ENCODE results near the gene HK2.
A peak's percentile ranks its signal among the peaks of the same experiment; 100 is the strongest.
"Not testable (repeated sequence)": the region's sequence is repeated elsewhere in the genome, so short reads cannot be mapped to it uniquely, and the experiment has no call there.

Gene HK2

DNA sequence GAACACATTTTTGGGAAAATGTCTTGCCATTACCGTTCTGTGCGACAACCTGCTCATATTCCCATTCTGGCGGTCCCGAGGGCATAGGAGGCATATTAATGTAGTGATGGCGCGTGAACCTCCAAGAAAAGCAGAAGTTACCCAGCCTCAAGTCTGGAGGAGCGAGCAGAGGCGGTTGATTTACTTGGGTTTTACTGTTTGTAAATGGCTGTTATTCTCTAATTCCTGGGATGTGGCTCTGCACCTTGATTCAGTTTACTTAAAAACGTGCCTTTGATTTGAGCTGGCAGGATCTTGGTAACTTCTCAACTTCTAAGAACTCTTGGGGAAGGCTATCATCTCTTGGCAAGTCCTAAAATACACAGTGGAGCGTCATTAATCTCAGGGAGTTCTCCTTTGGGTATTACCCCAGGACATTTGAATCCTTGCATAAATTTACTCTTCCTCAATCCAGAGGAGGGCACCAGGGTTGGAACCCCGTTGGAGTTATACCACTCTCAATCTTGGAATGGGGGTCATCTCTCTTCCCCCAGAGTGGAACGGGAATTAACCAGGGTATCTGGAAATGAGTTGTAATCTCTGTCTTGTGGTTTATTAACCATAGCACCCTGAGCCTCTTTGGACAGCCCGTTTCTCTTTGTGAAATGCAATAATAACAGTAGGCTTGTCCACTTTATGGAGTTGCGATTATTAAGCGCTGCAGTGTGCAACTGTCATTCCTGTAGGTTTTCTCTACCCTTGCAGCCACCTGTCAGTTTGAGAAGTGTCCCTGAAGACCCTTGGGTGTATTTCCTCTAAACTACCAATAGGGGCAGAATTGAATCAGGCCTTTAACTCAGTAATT lies 2.1 kb downstream of the HK2 start:
- DNase-seq, result peak; percentile 39 to 46

DNA sequence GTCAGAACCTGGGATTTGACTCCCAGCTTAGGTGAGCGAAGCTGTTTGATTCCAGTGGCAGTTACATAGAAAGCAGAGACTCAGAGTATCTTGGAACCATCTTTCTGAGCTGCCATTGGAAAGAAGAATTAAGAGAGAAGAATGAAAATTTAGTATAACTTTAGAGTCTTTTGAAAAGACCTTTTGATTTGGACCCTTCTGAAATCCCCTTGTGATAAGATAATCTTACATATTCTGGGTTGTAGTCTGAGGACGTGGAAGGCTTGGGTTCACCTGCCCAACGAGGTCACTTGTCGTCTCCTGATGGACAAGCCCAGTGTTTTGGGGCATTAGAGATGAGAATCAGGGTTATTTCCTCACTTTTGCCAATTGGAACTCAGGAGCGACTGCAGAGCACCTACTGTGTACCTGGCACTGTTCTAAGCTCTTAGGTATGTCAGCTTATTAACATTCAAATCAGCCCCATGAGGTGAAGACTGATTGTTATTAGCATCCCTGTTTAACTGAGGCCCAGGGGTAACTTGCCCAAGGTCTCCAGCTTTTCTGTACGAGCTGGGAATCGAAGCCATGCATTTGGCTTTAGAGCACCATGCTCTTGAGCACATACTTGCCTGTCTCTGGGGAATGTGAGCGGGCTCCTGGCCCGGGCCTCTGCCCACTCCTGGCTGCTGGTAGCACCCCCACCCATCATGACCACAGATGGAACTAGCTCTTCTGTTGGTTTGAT lies 2.9 kb downstream of the HK2 start:
- no peak for DNase-seq

DNA sequence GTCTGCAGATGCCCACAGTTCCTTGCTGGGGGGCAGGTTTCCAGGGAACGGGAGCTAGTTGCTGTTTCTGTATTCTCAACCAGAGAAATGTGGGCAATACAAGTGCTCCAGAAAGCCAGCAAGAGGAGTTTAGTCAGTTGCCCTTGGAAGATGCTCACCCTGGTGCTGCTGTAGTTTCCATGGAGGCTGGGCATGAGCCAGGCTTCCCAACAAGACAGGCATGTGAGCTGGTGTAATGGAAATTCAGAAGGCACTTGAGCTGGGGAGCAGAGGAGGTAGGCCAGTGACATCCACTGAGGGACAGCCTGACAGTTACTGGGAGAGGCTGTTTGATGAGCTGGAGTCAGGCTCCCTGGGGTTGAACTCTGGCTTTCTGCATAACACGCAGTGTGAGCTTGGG lies 7.7 kb downstream of the HK2 start:
- no peak for DNase-seq

DNA sequence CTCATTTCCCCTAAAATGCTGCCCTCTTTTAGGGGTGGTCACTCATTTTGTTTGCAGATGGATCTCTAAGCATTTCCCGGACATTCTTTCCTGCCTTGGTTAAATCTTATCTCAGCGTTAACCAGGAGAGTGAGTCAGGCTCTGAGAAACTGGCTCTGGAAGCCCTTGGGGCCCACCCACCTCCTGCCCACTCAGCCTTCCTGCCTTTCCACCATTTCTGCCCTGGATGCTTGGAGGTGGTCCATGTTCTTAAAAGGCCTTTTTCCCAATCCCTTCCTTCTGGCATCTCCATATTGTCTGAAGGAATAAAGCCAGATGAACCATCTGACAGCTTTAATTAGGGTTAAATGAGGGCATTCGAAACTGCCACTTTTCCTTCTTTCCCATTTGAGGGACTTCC lies 9.5 kb downstream of the HK2 start:
- no peak for DNase-seq

DNA sequence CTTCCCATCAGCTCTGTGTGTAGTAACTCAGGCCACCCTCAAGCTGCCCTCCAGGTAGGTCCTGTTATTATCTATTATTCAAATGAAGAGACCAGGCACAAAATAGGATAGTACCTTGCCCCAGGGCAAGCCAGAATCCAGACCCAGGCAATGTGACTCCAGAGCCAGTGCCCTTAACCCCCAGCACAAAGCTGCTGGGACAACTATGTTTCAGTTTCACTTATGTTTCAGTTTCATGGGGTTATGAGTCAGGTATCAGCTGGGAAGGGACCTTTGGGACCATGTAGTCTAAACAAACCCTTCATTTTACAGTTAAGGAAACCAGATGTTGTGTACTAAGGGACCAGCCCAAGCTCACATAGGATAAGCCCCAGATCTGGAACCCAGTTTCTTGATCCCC lies 10.0 kb downstream of the HK2 start:
- no peak for DNase-seq

DNA sequence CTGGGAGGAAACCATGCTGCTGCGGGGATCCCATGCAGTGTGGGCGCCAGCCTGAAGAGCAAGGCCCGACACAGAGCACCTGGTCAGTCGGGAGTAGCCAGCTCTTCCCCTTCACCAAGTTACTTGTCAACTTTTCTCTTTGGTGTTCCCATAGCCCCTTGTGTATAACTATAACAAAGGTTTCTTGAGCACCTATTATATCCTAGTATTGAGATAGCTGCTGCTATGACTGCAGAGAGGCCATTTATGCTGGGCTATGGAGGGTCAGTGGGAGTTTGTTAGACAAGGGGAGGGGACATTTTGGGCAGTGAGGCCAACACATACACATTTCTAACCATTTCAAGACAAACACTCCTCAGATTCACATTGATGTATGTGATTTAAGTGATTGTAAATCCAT lies 10.8 kb downstream of the HK2 start:
- DNase-seq, result no peak

DNA sequence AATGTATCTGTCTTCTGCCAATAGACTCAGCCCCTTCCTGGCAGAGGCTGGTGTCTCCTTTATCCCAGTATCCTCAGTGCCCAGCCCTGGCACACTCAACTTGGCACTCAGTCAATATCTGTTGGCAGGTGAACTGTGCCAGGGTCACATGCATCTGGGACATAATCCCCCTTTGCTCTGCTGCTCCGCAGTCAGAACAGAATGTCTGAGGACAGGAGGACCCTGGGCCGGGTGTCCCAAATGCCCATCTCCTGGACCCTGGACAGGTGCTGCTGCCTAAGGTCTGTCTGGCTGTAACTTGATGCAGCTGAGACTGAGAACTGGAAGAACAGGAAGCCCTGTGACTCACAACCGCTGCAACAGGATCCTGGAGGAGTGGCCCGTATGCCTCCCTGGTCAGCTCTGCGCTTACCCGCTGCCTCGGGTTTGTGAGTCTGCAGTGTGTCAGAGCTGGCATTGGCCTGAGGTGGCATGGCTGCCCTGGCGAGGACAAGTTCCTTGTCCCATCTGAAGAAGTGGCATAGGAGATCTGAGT lies 11.4 kb downstream of the HK2 start:
- no peak for DNase-seq

DNA sequence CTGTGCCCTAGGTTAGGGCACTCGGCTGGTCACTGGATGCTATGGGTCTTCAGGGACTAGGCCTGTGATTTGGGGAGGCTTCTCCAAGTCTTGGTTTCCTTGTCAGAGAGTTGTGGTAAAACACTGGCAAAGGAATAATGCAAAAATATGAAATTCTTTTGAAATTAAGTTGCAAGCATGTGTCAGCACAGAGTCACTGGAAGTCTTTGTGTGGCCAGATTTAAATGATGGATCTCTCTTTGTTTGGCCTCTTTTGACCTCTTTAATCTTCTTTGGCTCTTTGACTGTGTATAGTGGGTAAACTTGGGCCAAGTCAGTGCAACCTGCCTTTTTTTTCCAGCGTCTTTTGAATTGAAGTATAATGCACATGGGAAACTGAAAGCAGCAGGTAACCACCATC lies 12.1 kb downstream of the HK2 start:
- no peak for DNase-seq

DNA sequence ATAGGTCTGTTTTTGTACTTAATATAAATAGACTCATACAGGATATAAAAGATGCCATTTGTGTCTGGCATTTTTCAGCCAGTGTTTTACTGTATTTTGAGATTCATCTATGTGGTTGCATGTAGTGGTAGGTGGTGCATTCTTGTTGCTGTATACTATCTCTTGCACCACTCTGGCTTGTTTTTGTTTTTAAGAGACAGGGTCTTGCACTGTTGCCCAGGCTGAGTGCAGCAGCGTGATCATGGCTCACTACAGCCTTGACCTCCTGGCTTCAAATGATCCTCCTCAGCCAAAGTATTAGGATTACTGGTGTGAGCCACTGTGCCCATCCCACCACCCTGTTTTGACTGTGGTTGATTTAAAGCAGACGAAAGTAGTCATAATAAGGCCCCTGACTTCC lies 12.6 kb downstream of the HK2 start:
- DNase-seq, result no peak

DNA sequence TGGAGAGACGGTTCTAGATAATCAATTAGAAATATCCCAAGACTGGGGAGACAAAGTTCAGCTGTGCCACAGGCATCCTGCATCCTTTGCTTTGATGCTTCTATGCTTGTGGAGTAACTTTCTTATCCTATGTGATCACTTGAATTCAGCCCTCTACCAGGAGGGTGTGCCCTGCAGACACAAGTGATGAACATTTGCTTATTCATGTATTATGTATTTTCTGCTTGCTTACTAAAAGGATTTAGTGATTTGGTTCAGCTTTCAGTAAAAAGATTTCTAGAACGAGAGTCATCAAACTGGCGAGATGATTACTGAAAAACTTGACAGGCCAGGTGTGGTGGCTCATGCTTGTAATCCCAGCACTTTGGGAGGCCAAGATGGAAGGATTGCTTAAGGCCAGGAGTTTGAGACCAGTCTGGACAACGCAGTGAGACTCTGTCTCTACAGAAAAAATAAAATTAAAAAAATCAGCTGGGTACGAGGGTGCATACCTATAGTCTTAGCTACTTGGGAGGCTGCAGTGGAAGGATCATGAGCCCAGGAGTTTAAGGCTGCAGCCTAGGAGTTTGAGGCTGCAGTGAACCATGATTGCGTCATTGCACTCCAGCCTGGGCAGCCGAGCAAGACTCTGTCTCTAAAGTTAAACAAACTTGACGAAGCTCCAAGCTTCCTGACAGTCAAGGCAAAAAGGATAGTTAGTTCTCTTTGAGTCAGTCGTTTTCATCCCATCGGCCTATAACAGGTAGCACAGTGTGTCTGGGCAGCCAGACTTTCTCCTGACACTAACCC lies 13.3 kb downstream of the HK2 start:
- DNase-seq, result no peak

DNA sequence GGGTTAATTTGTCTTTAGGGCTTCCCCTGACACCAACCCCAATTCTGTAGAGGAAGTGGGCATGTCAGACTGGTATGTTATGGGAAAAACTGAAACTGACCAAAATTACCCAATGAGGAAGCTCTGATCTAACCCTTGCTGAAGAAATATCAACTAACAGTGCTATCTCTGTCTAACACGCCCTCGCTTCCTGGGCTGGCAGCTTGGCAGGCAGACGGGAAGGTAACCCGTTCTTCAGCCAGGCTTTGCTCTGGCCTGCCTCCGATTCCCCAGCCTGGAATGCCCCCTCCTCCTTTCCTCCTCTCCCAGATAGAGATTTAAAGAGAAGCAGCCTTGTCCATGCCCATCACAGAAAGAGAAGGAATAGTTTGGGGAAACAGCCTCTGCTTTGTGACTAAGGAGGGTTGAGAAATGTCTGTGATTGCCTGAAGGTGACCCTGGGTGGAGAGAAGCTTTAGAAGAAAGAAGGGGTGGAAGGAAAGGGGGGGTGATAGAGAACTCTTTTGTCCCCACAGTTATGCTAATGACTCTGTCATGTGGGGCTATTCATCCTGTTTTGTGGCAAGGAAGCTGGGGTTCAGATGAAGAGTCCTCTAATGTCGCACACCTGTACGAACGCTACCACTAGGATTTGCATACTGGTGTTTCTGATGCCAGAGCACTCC lies 15.4 kb downstream of the HK2 start:
- DNase-seq, result no peak

DNA sequence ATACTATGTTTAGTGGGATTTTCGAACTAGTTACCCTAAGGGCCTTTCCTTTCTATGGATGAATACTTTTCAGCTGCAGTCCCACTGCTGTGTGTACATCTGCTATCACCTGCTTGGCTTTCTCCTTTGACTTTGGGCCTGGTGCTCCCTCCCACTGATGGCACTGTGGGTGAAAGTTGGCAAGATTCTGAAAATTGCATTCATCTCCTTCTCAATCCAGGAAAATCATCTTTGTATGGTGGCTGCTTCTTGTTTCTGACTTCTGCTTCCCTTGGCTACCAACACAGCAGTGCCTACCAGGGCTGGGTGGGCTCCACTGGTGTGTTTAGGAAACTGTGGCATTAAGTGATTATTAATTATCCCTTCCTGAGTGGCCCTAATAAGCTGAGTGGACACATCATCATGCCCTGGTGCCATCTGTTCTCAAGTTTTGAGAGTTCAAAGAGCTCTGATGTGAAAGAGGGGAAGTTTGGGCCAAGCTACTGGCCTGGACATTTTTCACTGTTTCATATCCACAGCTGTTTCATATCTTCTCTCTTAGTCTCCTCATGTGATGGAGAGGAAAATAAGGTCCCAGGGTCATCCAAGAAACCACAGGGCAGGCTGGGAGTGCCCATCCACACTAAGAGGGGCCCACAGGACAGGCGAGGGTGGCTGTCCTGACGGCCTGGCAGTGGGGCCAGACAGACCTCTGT lies 16.7 kb downstream of the HK2 start:
- no peak for DNase-seq

DNA sequence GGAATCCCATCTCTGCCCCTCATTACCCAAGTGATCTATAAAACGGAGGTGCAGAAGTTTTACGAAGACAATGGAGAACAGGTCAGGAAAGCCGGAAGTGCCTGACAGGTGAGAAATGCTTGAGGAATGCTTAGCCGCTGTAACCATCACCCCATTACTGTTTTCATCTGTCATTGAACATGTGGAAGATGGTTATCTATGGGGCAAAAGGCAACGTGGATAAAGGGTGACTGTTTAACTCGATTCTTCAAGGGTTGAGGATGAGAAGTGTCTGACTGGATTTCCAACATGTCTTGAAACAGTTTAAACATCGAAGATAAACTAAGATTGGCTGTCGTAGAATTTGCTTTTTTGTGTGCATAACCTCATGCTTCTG lies 17.3 kb downstream of the HK2 start:
- no peak for DNase-seq

DNA sequence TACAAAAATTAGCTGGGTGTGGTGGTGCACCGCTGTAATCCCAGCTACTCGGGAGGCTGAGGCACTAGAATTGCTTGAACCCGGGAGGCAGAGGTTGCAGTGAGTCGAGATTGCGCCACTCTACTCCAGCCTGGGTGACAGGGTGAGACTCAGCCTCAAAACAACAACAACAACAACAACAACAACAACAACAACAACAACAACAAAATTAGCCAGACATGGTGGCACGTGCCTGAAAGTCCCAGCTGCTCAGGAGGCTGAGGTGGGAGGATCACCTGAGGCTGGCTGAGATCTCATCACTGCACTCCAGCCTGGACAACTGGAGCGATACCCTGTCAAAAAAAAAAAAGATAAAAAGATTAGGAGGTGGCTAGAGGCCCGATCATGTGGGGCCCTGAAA lies 19.4 kb downstream of the HK2 start:
- DNase-seq, result not testable (repeated sequence)

DNA sequence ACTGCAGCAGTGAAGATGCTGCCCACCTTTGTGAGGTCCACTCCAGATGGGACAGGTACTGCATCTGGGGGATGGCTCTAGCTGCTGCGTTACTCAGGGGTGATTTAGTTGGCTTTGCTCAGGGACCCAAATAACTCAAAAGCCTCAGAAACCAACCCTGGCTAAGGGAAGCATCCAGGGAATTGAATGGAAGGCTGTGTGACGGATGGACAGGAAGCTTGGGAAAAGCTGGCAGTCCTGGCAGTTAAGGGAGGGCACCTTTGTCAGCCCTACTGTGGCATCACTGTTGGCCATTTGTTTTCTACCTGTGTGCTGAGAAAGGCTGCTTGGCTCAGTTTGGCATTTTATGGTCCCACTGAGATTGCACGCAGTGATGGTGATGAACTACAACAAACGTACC lies 20.5 kb downstream of the HK2 start:
- no peak for DNase-seq

DNA sequence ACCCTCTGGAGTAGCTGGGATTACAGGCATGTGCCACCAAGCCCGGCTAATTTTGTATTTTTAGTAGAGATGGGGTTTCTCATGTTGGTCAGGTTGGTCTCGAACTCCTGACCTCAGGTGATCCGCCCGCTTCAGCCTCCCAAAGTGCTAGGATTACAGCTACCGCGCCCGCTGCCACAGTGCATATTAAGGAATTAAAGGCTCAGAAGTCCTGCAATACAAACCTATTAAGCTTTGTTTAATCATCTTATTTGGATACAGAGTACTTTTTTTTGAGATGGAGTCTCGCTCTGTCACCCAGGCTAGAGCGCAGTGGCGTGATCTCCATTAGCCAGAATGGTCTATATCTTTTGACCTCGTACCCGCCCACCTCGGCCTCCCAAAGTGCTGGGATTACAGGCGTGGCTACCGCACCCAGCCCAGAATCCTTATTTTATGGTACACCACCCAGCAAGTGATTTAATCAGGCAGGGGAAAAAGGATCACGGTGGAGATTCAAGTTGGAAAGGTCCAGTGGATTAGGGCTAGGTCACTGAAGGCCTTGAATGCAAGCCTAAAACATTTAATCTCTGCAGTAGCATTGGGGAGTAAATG lies 21.3 kb downstream of the HK2 start:
- not testable (repeated sequence) for DNase-seq

DNA sequence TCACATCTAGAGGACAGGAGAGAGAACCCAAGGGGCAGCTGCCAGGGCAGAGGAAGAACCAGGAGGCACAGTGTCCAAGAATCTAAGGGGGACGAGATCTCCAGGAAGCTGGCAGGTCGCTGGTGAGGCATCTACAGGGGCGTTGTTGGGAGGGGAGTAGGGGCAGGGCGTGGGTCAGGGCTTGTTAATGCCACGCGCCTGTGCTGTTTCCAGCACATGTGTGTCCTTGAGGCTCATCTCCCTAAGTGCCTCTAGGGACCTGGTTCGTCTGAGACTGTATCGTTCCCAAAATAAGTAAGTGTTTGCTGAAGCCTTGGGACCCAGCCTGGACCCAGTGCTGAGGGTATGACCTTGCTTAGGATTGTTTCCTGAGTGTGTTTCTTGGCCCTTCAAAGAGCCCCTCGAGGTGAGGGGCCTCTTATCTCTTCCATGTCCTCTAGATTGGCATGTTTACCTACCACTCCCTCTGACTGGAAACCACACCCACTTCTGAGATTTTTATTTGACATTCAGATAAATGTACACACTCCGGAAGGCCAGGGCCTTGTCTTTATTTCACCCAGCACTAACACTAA lies 22.2 kb downstream of the HK2 start:
- DNase-seq, result no peak

DNA sequence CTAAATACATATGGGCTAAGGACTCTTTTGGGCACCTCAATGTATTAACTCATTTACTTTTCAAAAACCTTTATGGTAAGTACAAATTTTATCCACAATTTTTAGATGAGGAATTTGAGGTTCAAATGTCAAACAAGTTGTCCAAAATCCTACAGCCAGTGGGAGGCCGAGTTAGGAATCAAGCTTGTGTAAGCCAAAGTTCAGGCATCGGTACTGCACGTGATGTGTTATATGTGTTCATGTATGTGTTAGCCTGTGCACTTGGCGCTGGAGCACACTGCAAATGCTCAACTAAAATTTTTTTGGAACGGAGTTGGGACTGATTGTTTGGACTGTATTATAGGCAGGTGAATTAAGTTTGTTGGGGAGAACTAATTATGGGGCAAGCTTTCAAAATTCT lies 22.7 kb downstream of the HK2 start:
- DNase-seq, result no peak

DNA sequence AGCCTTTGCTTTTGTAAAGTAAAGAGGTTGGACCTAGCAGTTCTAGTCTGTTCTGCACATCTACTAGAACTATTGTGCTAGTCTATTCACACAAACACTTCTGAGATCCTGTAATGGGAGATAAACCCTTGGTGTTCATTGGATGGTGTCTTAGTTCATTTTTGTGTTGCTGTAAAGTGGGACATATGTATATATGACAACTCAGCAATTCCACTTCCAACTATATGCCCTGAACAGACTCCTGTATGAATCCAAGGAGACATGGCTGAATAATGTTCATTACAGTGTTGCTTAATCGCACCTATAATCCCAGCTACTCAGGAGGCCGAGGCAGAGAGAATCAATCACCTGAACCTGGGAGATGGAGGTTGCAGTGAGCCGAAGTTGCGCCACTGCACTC lies 23.3 kb downstream of the HK2 start:
- DNase-seq, result no peak

DNA sequence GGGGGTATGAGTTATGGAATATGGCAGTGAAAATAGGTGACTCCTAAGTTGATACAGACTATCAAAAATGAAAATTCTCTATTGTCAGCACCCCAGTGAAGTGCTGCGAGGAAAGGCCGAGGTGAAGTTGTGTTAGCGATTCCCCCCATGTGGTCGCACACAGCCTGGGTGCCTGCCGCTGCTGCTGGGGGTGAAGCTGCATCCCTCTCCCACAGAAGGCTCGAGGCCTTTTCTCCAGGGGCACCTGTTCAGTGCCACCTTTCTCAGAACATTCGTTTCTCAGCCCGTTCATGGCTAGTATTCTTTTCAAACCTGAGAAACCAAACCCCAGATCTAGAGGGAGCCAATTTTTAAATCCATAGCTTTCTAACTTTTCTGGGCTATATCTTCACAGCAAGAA lies 23.8 kb downstream of the HK2 start:
- no peak for DNase-seq

DNA sequence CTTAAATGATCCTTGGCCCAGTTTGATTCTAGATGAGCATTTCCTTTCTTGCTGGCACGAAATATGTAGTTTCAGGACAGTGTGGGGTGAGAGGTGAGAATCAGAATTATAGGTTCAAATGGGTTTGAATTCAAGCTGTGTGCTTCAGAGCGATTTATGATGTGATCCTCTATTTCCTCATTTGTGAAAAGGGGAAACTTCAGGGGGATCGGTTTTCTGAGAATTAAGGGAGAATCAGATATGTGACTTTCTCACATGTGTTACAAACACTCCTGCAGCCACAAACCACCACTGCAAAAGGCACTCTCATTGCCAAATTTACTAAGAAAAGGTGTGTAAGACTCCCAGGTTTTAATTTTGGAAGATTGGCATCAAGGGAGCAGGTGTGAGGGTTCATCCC lies 24.4 kb downstream of the HK2 start:
- DNase-seq, result no peak

DNA sequence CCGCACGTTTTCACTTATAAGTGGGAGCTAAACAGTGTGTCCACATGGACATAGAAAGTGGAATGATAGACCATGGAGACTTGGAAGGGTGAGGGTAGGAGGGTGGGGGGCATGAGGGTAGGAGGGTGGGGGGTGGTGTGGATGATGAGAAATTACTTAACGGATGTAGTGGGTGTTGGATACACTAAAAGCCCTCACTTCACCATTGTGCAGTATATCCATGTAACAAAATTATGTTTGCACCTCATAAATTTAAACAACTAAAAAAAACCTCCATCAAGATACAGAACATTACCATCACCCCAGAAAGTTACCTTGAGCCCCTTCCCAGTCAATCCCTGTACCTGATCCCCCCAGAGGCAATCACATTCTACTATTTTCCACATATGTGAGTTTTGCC lies 26.2 kb downstream of the HK2 start:
- no peak for DNase-seq

Data from NCI-H1930 (cell line).